ENCODE data around the gene AMDHD2.

Gene AMDHD2

GRCh38 chr16:2482708-2483534 lies 37.2 kb upstream of the AMDHD2 start:
- DNase-seq (ENCODE audit: low read depth in 2 of 2): no peak

GRCh38 chr16:2483939-2484897 lies 36.0 kb upstream of the AMDHD2 start:
- DNase-seq (ENCODE audit: low read depth in 2 of 2): no peak

DNA sequence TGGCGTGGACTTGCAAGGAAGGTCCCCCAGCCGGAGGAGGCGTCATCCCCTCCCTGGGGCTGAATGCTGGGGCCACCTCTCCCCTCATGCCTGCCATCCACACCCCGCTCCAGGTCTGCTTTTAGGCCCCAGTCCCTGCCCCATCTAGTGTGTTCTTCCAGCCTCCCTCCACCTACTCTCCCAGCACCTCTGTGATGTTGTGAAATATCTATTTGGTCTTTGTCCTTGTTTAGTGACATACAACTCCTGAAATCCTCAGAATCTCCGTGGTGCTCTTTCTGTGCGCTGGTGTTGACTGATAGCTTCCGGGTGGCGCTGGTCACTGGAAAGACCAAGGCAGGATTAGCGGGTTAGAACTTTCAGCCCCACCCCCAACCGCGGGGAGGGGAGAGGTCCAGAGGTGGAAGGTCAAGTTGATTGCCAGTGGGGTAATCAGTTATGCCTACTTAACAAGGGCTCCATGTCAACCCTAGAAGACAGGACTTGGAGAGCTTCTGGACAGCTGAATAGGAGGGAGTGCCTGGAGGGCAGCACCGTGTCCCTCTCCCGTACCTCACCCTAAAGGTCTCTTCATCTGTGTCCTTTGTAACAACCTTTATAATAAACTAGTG lies 35.2 kb upstream of the AMDHD2 start:
- no peak for DNase-seq (ENCODE audit: low read depth in 2 of 2)

- DNase-seq (ENCODE audit: low read depth in 2 of 2): no peak
Measured at GRCh38 chr16:2485811-2486507, 34.2 kb upstream of the AMDHD2 start.

DNA sequence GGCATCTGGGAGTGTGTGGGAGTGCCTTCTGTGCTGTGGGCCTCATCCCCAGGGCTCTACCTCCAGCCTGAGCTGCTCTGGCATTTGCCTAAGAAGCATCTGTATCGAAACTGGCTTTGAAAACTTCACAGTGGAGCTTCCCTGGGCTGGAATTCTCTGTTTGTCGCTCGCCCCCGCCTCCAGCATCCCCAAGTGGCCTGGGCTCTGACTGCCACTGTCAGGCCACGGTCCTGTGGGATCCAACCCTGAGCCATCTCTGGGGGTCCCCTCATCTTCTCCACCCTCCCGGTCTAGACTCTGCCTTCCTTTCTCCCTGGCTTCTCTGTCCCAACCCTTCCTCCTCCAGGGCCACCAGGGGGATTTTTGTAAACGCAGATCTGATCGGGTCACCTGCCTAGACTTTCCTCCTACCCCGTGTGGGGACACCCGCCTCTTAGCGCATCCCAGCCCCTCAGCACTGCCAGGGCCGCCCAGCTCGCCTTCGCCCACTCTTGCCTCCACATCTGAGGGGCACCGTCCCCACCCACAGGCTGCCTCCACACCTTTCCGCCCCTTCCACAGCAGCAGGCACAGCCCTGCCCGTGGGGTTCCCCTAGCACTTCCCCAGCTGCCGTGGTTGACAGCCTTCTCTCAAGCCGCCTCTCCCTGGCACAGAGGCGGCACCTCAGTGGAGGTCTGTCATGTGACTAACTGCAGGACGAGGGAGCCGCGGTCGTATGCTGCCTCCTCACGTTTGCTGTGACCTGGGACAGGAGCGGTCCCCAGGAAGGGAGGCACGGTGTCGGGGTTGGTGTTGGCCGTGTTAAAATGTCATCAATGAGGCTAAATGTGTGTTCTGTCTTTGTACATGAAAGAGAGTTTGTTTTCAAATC lies 33.3 kb upstream of the AMDHD2 start:
- DNase-seq (ENCODE audit: low read depth in 2 of 2): no peak

GRCh38 chr16:2487517-2487842 lies 32.7 kb upstream of the AMDHD2 start:
- DNase-seq (ENCODE audit: low read depth in 2 of 2): no peak

GRCh38 chr16:2487903-2488531 lies 32.2 kb upstream of the AMDHD2 start:
- no peak for DNase-seq (ENCODE audit: low read depth in 2 of 2)

GRCh38 chr16:2489581-2489980 lies 30.6 kb upstream of the AMDHD2 start:
- DNase-seq (ENCODE audit: low read depth in 2 of 2): no peak

DNA sequence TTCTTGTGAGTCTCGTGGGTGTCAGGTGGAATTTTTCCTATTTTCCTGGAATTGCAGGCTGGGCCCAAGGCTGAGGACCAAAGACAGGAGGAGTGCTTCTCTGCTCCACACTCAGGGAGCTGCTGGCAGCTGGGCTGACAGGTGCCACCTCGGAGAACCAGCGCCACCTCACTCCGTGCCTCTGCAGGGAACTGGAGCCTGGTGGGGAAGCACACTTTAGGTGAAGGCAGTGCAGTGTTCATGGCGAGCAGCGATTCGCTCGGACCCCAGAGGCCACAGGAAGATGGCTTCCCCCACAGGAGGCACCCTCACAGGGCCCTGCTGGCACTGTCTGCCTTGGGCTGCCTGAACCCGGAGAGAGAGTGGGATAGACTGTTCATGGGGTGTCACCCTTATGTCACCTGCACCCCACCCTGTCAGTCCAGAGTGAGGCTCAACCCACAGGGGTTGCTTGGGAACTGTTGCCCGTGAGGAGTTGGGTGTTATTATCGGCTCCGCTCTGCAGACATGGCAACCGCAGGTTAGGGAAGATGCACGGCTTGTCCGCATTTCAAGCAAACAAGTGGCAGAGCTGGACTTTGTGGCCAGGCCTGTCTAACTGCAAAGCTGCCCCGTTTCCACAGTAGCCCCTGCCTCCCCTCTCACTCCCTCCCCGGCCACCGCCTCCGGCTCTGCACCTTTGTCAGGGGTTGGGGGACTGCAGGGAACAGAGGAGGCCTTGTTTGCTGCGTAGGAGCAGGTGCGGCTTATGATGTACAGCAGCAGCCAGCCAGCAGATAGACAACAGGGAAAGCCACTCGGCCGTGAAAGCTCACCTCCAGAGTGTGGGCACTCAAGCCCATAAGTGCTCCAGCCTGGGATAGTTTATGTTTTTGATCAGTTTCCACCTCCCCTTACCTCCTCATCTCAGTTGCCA lies 29.7 kb upstream of the AMDHD2 start:
- no peak for DNase-seq (ENCODE audit: low read depth in 2 of 2)

DNA sequence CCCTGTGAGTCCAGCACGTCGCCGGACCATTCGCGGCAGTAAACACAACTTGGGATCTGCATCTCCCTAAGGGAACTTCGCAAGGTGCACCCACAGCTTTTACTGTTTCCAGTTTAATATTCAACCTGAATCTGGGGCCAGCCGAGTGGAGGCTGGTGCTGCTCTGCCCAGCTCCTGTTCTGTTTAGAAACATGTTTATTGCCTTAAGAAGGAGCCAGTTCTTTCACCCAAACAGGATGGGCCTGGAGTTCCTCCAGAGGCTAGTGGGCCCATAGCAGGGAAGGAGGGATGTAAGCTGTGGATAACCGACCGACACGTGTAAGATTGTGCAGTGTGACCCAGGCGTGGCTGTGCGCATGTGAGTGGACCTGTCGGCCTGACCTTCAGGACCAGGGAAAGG lies 27.9 kb upstream of the AMDHD2 start:
- no peak for DNase-seq (ENCODE audit: low read depth in 2 of 2)

- no peak for DNase-seq (ENCODE audit: low read depth in 2 of 2)
Measured at GRCh38 chr16:2493605-2494004, 26.6 kb upstream of the AMDHD2 start.

DNA sequence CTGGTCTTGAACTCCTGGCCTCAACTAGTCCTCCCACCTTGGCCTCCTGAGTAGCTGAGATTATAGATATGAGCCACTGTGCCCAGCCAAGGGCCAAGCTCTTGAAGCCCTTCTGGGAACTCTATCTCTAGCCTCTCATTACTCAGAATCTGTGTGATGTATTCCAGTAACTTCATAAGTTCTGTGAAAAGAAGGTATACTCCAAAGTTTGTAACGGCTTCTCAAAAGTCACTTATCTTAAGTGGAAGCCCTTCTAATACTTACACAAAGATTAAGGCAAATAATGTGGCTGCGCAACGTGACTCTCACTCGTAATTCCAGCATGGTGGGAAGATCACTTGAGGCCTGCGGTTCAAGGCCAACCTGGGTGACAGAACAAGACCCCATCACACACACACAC lies 25.6 kb upstream of the AMDHD2 start:
- DNase-seq (ENCODE audit: low read depth in 2 of 2): no peak

DNA sequence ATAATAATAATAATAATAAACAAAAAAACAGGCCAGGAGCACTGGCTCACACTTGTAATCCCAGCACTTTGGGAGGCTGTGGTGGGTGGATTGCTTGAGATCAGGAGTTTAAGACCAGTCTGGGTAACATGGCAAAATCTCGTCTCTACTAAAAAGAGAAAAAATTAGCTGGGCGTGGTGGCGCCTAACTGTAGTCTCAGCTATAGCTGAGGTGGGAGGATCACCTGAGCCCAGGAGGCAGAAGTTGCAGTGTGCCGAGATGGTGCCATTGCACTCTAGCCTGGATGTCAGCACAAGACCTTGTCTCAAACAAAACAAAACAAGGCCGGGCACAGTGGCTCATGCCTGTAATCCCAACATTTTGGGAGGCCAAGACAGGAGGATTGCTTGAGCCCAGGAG lies 25.1 kb upstream of the AMDHD2 start:
- no peak for DNase-seq (ENCODE audit: low read depth in 2 of 2)

DNA sequence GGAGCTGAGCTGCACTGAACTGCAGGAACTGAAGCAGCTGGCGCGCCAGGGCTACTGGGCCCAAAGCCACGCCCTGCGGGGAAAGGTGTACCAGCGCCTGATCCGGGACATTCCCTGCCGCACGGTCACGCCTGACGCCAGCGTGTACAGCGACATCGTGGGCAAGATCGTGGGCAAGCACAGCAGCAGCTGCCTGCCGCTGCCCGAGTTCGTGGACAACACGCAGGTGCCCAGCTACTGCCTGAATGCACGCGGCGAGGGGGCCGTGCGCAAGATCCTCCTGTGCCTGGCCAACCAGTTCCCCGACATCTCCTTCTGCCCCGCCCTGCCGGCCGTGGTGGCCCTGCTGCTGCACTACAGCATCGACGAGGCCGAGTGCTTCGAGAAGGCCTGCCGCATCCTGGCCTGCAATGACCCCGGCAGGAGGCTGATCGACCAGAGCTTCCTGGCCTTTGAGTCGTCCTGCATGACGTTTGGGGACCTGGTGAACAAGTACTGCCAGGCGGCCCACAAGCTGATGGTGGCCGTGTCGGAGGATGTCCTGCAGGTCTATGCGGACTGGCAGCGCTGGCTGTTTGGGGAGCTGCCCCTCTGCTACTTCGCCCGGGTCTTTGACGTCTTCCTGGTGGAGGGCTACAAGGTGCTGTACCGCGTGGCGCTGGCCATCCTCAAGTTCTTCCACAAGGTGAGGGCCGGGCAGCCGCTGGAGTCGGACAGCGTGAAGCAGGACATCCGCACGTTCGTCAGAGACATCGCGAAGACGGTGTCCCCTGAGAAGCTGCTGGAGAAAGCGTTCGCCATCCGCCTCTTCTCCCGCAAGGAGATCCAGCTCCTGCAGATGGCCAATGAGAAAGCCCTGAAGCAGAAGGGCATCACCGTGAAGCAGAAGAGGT lies 23.7 kb upstream of the AMDHD2 start:
- DNase-seq (ENCODE audit: low read depth in 2 of 2): no peak

DNA sequence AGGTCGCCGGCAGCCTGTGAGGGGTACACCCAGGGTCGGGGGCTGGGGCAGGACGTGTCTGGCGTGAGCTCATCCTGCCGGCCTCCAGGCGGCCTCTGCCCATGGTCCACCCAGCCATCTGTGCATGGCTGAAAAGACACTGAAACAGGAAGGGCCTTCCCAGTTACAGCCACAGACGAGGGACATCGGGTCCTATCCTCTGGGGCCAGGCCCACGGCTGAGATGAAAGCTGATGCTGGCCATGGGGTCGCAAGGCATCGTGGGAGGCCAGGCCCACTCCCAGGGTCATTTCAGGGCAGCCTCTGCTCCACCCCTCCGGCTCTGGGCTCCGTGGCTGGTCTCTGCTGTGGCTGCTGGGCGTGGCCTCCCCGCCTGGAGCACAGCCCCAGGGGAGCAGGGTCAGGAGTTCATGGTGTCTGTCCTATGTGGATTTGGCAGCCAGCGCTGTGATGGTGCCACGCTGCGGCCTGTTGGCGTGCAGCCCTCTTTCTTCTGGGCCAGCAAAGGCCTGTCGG lies 23.0 kb upstream of the AMDHD2 start:
- DNase-seq (ENCODE audit: low read depth in 2 of 2): no peak

GRCh38 chr16:2497695-2498484 lies 22.3 kb upstream of the AMDHD2 start:
- DNase-seq (ENCODE audit: low read depth in 2 of 2): no peak

DNA sequence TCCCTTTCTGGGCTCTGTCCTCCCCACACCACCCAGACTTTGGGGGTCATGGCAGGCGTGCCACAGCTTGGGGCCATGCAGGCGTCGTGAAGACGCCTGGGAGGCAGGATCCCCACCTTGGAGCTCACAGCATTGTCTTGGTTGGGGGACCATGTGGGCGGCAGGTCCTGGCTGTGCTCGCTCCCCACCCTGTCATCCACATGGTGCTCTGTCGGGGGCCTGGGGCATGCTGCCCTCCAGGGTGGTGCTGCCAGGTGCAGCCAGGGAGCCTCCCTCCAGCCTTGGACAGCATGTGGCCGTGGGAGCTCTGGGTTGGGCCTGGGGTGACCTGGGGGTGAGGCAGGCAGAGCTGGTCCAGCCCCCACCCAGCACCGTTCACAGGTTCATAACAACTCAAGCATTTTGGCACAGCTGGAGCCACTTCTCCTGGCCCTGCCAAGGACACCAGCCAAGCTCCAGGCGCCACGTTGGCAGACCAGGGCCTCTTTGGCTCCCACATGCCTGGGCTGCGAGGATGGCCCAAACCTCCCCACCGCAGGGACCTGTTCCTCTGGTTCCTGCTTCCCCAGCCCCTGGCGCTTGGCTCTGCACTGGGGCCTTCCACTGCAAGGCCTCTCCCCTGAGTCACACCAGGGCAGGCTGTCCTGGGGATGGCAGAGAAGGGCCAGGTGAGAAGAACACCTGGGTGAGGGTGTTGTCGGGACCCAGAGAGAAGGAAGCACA lies 21.5 kb upstream of the AMDHD2 start:
- DNase-seq (ENCODE audit: low read depth in 2 of 2): no peak
